HepG2 (cell line): ENCODE results near the gene CASKIN2. TPM values are rescaled to one million over a fixed set of nuclear protein-coding genes. Genes with fewer than 3 reads are reported as not detected.

Source experiments
- AKAP8 ChIP-seq: sonication (generic); formaldehyde crosslinking; IDR thresholded peaks from 2 replicates; pipeline ENCODE4 v1.5.1; 2020; ENCODE audit warnings: mild to moderate bottlenecking, missing genetic modification reagents
- ATM ChIP-seq: fragments of 450-650 bp; IDR thresholded peaks from 2 replicates; pipeline ENCODE4 v1.7.1; 2017; ENCODE audit warnings: mild to moderate bottlenecking, borderline replicate concordance
- GATA4 ChIP-seq: sonication (generic); IDR thresholded peaks from 2 replicates; pipeline ENCODE4 v1.6.1; 2016; ENCODE audit warnings: antibody characterized with exemption, low read depth, borderline replicate concordance
- HES4 ChIP-seq: sonication (generic); formaldehyde crosslinking; IDR thresholded peaks from 2 replicates; pipeline ENCODE4 v1.9.0; 2021; ENCODE audit warnings: mild to moderate bottlenecking, missing genetic modification reagents, borderline replicate concordance
- MED13 ChIP-seq: sonication (generic); formaldehyde crosslinking; IDR thresholded peaks from 2 replicates; pipeline ENCODE4 v1.5.0; 2020; ENCODE audit warnings: missing genetic modification reagents
- NFE2L2 ChIP-seq: fragments of 150-350 bp; IDR thresholded peaks from 2 replicates; pipeline ENCODE4 v1.6.1; 2014; ENCODE audit warnings: low read length
- RORA ChIP-seq: sonication (generic); formaldehyde crosslinking; IDR thresholded peaks from 2 replicates; pipeline ENCODE4 v1.5.0; 2020; ENCODE audit warnings: mild to moderate bottlenecking, missing genetic modification reagents, moderate library complexity
- SALL1 ChIP-seq: sonication (generic); formaldehyde crosslinking; IDR thresholded peaks from 2 replicates; pipeline ENCODE4 v1.8.0; 2022; ENCODE audit warnings: mild to moderate bottlenecking, missing genetic modification reagents
- YY1 ChIP-seq: IDR thresholded peaks from 2 replicates; pipeline ENCODE4 v1.6.1; 2011; ENCODE audit warnings: low read length, low read depth, moderate library complexity, mild to moderate bottlenecking; ENCODE audit not compliant: insufficient read depth, insufficient replicate concordance
- ZFP1 ChIP-seq: IDR thresholded peaks from 2 replicates; pipeline ENCODE4 v1.6.1; 2016
- ZNF251 ChIP-seq: sonication (generic); formaldehyde crosslinking; IDR thresholded peaks from 2 replicates; pipeline ENCODE4 v1.9.0; 2021; ENCODE audit warnings: mild to moderate bottlenecking, missing genetic modification reagents
- ZNF33B ChIP-seq: sonication (generic); formaldehyde crosslinking; IDR thresholded peaks from 2 replicates; pipeline ENCODE4 v1.5.1; 2020; ENCODE audit warnings: mild to moderate bottlenecking, missing genetic modification reagents
- ZNF382 ChIP-seq: sonication (generic); formaldehyde crosslinking; IDR thresholded peaks from 2 replicates; pipeline ENCODE4 v1.5.0; 2020; ENCODE audit warnings: missing genetic modification reagents, mild to moderate bottlenecking, borderline replicate concordance
- ZNF543 ChIP-seq: sonication (generic); formaldehyde crosslinking; IDR thresholded peaks from 2 replicates; pipeline ENCODE4 v1.4.0; 2020; ENCODE audit warnings: mild to moderate bottlenecking, missing genetic modification reagents
- ZNF549 ChIP-seq: sonication (generic); formaldehyde crosslinking; IDR thresholded peaks from 2 replicates; pipeline ENCODE4 v1.5.0; 2020; ENCODE audit warnings: missing genetic modification reagents
- ZNF550 ChIP-seq: sonication (generic); formaldehyde crosslinking; IDR thresholded peaks from 2 replicates; pipeline ENCODE4 v1.4.0; 2020; ENCODE audit warnings: mild to moderate bottlenecking, missing genetic modification reagents, borderline replicate concordance
- ZNF556 ChIP-seq: sonication (generic); formaldehyde crosslinking; IDR thresholded peaks from 2 replicates; pipeline ENCODE4 v1.4.0; 2020; ENCODE audit warnings: mild to moderate bottlenecking, missing genetic modification reagents, borderline replicate concordance
- ZNF891 ChIP-seq: sonication (generic); formaldehyde crosslinking; IDR thresholded peaks from 2 replicates; pipeline ENCODE4 v1.5.0; 2020; ENCODE audit warnings: mild to moderate bottlenecking, missing genetic modification reagents
- polyA plus RNA-seq, 8 experiments: library from polyadenylated mRNA; depleted of rRNA in 3 of 8; stranded (reverse) in 7 of 8; unstranded in 1 of 8; fragments of >200 nt; fragmentation: Illumina TruSeq in 4 of 8; extraction: Trizol in 4 of 8; gene quantifications; 2 replicates each; pipeline versions ENCODE4 v1.2.1 to v1.2.3, GENCODE V29; 2011 to 2016; ENCODE audit warnings: low read depth in 4 of 8, missing spikeins in 1 of 8, mixed read lengths in 1 of 8; ENCODE audit not compliant: insufficient read depth in 1 of 8
- total RNA-seq, 5 experiments: library from RNA; depleted of rRNA; stranded (reverse); fragments of >200 nt; fragmentation: Illumina TruSeq; extraction: Trizol; gene quantifications; 2 replicates each; pipeline ENCODE4 v1.2.3, GENCODE V29; 2016; ENCODE audit warnings: low read depth in 1 of 5
- TF ChIP-seq, protein P1 (sequence below): sonication (generic); formaldehyde crosslinking; IDR thresholded peaks from 2 replicates; pipeline ENCODE4 v1.8.1; 2023; ENCODE audit warnings: missing genetic modification reagents, mild to moderate bottlenecking, borderline replicate concordance
- TF ChIP-seq, protein P2 (sequence below): sonication (generic); formaldehyde crosslinking; conservative IDR thresholded peaks from 2 replicates; pipeline ENCODE4 v1.8.0; 2022; ENCODE audit warnings: missing genetic modification reagents
- TF ChIP-seq, protein P3 (sequence below): sonication (generic); formaldehyde crosslinking; IDR thresholded peaks from 2 replicates; pipeline ENCODE4 v1.9.0; 2021; ENCODE audit warnings: missing genetic modification reagents, borderline replicate concordance
- TF ChIP-seq, protein P4 (sequence below): sonication (generic); formaldehyde crosslinking; IDR thresholded peaks from 2 replicates; pipeline ENCODE4 v1.4.0; 2020; ENCODE audit warnings: low read depth, mild to moderate bottlenecking, missing genetic modification reagents
- TF ChIP-seq, protein P5 (sequence below): IDR thresholded peaks from 2 replicates; pipeline ENCODE4 v1.6.1; 2016; ENCODE audit warnings: mild to moderate bottlenecking, missing biosample characterization, missing genetic modification reagents
- TF ChIP-seq, protein P6 (sequence below): sonication (generic); formaldehyde crosslinking; IDR thresholded peaks from 2 replicates; pipeline ENCODE4 v1.8.0; 2022; ENCODE audit warnings: missing genetic modification reagents, mild to moderate bottlenecking, inconsistent platforms, borderline replicate concordance

Gene CASKIN2
- total and polyA plus RNA-seq, 2 of the 13 experiments (the other 11 are each of a cell fraction or from before 2014, with no cell fraction given) = 5.2 to 7.8 TPM

DNA sequence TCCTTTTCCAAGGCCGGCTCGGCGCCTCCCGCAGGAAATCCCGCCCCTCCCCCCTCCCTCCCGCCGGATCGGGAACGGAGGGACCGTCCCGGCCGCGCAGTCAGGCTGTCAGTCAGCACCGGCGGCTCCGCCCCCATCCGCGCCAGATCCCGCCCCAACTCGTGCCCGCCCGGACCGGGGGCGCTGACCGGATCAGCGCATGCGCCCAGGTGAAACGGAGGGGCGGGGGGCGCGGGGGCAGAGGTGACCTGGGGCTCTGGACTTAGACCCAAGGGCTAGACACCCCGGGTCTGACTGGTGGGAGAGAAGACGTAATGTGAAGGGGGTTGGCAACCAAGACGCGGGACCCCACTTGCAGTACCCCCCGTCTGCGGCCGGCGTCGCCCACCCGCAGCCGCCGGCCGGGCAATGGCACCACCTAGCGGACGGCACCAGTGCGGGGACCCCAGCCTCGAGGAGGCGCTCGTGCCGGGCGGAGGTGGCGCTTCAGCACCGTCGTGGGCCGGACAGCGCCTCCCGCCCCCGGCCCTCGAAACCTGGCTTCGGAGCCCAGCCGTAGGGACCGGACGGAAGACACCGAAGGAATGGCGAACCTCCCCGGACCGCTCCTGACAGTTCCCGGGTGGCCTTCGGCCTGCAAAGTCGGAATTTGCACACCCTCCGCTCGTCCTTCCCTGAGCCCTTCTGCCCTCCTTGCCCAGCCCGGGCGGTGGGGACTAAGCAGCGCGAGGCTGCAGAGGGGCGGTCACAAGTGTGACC is at the start of gene CASKIN2 (continued):
- no peak for TF ChIP-seq ZNF382 (CRISPR knock-in tag)
- TF ChIP-seq RORA (CRISPR knock-in tag) = no peak
- TF ChIP-seq, protein P1, sequence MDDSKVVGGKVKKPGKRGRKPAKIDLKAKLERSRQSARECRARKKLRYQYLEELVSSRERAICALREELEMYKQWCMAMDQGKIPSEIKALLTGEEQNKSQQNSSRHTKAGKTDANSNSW = peak; percentile 97; the same call in 1 of the 2 replicates
- 0 out of 2 replicates have a peak, but pooled peaks have one; percentile 47 for TF ChIP-seq ZFP1 (CRISPR knock-in tag)
- TF ChIP-seq HES4 (CRISPR knock-in tag) = peak; percentile 98
- TF ChIP-seq ZNF251 = peak; percentile 84; the same call in 1 of the 2 replicates
- TF ChIP-seq, protein P2, sequence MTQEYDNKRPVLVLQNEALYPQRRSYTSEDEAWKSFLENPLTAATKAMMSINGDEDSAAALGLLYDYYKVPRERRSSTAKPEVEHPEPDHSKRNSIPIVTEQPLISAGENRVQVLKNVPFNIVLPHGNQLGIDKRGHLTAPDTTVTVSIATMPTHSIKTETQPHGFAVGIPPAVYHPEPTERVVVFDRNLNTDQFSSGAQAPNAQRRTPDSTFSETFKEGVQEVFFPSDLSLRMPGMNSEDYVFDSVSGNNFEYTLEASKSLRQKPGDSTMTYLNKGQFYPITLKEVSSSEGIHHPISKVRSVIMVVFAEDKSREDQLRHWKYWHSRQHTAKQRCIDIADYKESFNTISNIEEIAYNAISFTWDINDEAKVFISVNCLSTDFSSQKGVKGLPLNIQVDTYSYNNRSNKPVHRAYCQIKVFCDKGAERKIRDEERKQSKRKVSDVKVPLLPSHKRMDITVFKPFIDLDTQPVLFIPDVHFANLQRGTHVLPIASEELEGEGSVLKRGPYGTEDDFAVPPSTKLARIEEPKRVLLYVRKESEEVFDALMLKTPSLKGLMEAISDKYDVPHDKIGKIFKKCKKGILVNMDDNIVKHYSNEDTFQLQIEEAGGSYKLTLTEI (CRISPR knock-in tag) = no peak
- TF ChIP-seq ZNF543 (CRISPR knock-in tag) = peak; percentile 97
- TF ChIP-seq, protein P3, sequence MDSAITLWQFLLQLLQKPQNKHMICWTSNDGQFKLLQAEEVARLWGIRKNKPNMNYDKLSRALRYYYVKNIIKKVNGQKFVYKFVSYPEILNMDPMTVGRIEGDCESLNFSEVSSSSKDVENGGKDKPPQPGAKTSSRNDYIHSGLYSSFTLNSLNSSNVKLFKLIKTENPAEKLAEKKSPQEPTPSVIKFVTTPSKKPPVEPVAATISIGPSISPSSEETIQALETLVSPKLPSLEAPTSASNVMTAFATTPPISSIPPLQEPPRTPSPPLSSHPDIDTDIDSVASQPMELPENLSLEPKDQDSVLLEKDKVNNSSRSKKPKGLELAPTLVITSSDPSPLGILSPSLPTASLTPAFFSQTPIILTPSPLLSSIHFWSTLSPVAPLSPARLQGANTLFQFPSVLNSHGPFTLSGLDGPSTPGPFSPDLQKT (CRISPR knock-in tag) = no peak; the same call in 1 of the 2 replicates
- TF ChIP-seq ZNF550 (CRISPR knock-in tag) = no peak; the same call in 1 of the 2 replicates
- TF ChIP-seq AKAP8 = peak; percentile 93
- TF ChIP-seq, protein P4, sequence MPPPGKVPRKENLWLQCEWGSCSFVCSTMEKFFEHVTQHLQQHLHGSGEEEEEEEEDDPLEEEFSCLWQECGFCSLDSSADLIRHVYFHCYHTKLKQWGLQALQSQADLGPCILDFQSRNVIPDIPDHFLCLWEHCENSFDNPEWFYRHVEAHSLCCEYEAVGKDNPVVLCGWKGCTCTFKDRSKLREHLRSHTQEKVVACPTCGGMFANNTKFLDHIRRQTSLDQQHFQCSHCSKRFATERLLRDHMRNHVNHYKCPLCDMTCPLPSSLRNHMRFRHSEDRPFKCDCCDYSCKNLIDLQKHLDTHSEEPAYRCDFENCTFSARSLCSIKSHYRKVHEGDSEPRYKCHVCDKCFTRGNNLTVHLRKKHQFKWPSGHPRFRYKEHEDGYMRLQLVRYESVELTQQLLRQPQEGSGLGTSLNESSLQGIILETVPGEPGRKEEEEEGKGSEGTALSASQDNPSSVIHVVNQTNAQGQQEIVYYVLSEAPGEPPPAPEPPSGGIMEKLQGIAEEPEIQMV (CRISPR knock-in tag) = peak; percentile 82
- TF ChIP-seq, protein P5, sequence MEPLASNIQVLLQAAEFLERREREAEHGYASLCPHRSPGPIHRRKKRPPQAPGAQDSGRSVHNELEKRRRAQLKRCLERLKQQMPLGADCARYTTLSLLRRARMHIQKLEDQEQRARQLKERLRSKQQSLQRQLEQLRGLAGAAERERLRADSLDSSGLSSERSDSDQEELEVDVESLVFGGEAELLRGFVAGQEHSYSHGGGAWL (CRISPR knock-in tag) = peak; percentile 99
- peak; percentile 98 for TF ChIP-seq ZNF556 (CRISPR knock-in tag)
- TF ChIP-seq NFE2L2 = no peak
- TF ChIP-seq ZNF33B (CRISPR knock-in tag) = peak; percentile 98
- no peak for TF ChIP-seq ATM
- TF ChIP-seq MED13 (CRISPR knock-in tag) = peak; percentile 86; the same call in 1 of the 2 replicates
- no peak for TF ChIP-seq GATA4
- TF ChIP-seq, protein P6, sequence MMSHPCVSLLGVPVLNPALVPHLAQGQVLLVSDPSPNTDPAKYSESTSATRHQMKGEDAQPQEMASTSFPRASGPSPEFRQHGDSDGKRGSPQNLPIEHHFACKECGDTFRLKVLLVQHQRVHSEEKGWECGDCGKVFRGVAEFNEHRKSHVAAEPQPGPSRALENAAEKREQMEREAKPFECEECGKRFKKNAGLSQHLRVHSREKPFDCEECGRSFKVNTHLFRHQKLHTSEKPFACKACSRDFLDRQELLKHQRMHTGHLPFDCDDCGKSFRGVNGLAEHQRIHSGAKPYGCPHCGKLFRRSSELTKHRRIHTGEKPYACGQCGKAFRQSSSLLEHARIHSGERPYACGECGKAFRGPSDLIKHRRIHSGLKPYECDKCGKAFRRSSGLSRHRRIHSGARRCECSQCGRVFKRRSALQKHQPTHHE (CRISPR knock-in tag) = peak; percentile 99
- TF ChIP-seq ZNF891 (CRISPR knock-in tag) = peak; percentile 99
- TF ChIP-seq ZNF549 (CRISPR knock-in tag) = no peak
- TF ChIP-seq SALL1 (CRISPR knock-in tag) = peak; percentile 96
- peak; percentile 81 for TF ChIP-seq YY1
